Left ventricle myocardium inferior (tissue), 1 donor: ENCODE data around the gene TUBB4A. TPM values are rescaled to one million over a fixed set of nuclear protein-coding genes. Genes with fewer than 3 reads are reported as not detected.

Experiments
- DNase-seq: peaks from one replicate; pipeline ENCODE4 v3.0.0-alpha.2; 2020
- H3K27ac ChIP-seq: fragments of 200-600 bp; replicated peaks from 2 replicates; pipeline ENCODE4 v1.8.0; 2021
- H3K27me3 ChIP-seq: fragments of 200-600 bp; 2 replicates; pipeline ENCODE4 v1.8.0; 2021; ENCODE audit warnings: low read depth
- H3K36me3 ChIP-seq: fragments of 200-600 bp; 2 replicates; pipeline ENCODE4 v1.8.0; 2021
- H3K4me1 ChIP-seq: fragments of 200-600 bp; 2 replicates; pipeline ENCODE4 v1.8.0; 2021
- H3K4me3 ChIP-seq: fragments of 200-600 bp; 2 replicates; pipeline ENCODE4 v1.8.0; 2021; ENCODE audit warnings: mild to moderate bottlenecking, moderate library complexity
- H3K9me3 ChIP-seq: fragments of 200-600 bp; replicated peaks from 2 replicates; pipeline ENCODE4 v1.8.0; 2021
- intact Hi-C: fragments of 100-400 bp; cut with micrococcal nuclease; formaldehyde crosslinking; loops from one replicate; pipeline ENCODE4 v1.11.0; 2022
- total RNA-seq: library from RNA; stranded (reverse); fragmentation: NEBNext Ultra II Directional; extraction: Animal tissue kit (Norgen Biotek cat#: 25700); gene quantifications from one replicate; pipeline ENCODE4 v1.2.1, GENCODE V29; 2021
- TF ChIP-seq, protein P1 (sequence below): fragments of 200-600 bp; IDR thresholded peaks from 2 replicates; pipeline ENCODE4 v1.8.0; 2021; ENCODE audit warnings: antibody characterized with exemption, mild to moderate bottlenecking, borderline replicate concordance
- donor health status: DM: no; HTN: yes; CAD: no; lungs with severe emphysema.

TUBB4A gene
- total RNA-seq, 1 donor from 2014 or later: 3.3 TPM

DNA sequence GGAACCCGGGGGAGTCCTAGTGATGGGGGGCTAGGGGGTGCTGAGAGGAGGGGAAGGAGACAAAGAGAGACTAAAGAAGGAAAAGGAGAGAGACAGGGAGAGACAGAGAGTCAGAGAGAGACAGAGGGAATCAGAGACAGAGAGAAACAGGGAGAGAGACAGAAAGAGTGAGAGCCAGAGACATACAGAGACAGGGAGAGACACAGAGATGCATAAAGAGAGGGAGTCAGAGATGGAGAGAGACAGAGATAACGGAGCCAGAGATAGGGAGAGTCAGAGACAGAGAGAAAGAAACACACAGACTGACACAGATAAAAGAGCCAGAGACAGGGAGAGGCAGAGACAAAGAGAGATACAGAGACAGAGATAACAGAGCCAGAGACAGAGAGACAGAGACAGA lies 27.2 kb upstream of the TUBB4A start:
- no peak overlapping the region for H3K4me3 ChIP-seq
- peak overlapping the region; percentile 39 for H3K27ac ChIP-seq
- H3K36me3 ChIP-seq: no peaks in the 10 kb centered on the region
- peaks cover 12% of the 10 kb centered on the region for H3K27me3 ChIP-seq
- TF ChIP-seq, protein P1, sequence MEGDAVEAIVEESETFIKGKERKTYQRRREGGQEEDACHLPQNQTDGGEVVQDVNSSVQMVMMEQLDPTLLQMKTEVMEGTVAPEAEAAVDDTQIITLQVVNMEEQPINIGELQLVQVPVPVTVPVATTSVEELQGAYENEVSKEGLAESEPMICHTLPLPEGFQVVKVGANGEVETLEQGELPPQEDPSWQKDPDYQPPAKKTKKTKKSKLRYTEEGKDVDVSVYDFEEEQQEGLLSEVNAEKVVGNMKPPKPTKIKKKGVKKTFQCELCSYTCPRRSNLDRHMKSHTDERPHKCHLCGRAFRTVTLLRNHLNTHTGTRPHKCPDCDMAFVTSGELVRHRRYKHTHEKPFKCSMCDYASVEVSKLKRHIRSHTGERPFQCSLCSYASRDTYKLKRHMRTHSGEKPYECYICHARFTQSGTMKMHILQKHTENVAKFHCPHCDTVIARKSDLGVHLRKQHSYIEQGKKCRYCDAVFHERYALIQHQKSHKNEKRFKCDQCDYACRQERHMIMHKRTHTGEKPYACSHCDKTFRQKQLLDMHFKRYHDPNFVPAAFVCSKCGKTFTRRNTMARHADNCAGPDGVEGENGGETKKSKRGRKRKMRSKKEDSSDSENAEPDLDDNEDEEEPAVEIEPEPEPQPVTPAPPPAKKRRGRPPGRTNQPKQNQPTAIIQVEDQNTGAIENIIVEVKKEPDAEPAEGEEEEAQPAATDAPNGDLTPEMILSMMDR: no peak
- DNase-seq: no peak
- no peaks in the 10 kb centered on the region for H3K9me3 ChIP-seq
- peaks cover 49% of the 10 kb centered on the region for H3K4me1 ChIP-seq
- intact Hi-C loops: no loop called here

DNA sequence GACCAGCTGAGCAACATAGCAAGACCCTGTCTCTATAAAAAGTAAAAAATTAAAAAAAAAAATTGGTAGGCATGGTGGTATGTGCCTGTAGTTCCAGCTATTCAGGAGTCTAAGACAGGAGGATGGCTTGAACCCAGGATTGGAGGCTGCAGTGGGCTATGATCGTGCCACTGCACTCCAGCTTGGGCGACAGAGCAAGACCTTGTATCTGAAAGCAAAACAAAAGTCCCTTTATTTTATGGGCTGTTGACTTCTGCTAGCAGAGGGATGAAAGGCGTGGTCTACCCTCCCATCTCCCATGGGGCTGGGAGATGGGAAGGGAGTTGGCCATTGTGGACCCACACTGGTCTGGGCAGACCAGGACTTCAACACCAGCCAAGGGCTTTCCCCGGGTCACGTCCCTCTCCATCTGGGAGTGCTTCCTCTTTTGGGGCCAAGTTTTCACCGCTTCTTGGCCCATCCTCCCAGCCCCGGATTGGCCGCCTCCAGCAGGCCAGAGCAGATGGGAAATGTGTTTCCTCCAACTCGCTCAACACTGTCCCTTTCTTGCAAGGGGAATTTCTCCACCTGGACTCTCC lies 26.5 kb upstream of the TUBB4A start:
- peak overlapping the region; percentile 39 for H3K27ac ChIP-seq
- TF ChIP-seq, protein P1: no peak
- H3K4me1 ChIP-seq: peaks cover 55% of the 10 kb centered on the region
- peak; percentile 74 for DNase-seq
- intact Hi-C loops: no loop called here
- H3K4me3 ChIP-seq: no peak overlapping the region
- peaks cover 12% of the 10 kb centered on the region for H3K27me3 ChIP-seq
- H3K9me3 ChIP-seq: no peaks in the 10 kb centered on the region
- H3K36me3 ChIP-seq: no peaks in the 10 kb centered on the region

DNA sequence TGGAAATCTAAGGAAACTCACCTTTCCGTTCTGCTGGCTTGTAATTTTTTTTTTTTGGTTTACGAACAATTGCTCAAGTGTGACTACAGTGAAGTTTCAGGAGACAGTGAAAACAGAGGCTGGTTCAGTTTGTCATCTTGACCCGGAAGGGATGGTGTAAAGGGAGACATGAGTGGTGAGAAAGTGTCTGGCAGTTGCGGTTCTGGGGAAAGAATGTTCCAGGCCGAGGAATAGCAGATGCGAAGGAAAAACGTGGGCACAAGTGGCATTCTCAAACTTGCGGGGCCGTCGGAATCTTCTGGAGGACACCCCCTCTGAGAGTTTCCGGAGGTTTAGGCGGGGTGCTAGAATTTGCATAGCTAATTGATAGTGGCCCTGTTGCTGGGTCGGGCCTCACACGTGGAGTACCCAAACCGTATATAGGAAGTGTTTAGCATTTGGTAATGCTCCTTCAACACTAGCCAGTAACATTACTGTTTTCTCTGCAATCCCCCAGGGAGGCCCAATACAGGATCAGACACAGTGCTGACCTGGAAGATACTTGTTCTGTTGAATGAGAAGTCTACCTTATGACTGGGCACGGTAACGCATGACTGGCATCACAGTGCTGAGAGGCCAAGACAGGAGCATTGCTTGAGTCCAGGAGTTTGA lies 25.9 kb upstream of the TUBB4A start:
- Histone ChIP-seq H3K4me1 (peaks cover 56% of the 10 kb centered on the region), H3K27ac (peak overlapping the region; percentile 39), H3K4me3 (no peak overlapping the region), H3K9me3 (no peaks in the 10 kb centered on the region), H3K27me3 (peaks cover 15% of the 10 kb centered on the region), H3K36me3 (no peaks in the 10 kb centered on the region)
- intact Hi-C loops: no loop called here
- no peak for DNase-seq
- TF ChIP-seq, protein P1: no peak

DNA sequence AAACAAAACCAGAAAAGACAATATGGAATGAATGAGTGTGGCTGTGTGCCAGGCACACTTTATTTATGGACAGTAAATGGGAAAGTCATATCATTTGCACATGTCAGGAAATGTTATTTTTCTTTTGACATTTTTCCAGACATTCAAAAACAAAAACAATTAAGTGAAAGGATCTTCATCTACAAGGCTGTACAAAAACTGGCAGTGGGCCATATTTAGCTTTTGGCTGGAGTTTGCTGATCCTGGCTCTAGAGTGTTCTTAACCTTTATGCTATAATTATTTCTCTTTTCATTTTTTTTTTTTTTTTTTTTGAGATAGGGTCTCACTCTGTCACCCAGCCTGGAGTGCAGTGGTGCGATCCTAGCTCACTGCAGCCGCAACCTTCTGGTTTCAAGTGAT lies 22.2 kb upstream of the TUBB4A start:
- H3K4me1 ChIP-seq: peaks cover 30% of the 10 kb centered on the region
- H3K27ac ChIP-seq: no peak overlapping the region
- DNase-seq: no peak
- H3K36me3 ChIP-seq: no peaks in the 10 kb centered on the region
- TF ChIP-seq, protein P1: no peak
- H3K27me3 ChIP-seq: peaks cover 14% of the 10 kb centered on the region
- H3K9me3 ChIP-seq: no peaks in the 10 kb centered on the region
- H3K4me3 ChIP-seq: no peak overlapping the region
- intact Hi-C loops: no loop called here

DNA sequence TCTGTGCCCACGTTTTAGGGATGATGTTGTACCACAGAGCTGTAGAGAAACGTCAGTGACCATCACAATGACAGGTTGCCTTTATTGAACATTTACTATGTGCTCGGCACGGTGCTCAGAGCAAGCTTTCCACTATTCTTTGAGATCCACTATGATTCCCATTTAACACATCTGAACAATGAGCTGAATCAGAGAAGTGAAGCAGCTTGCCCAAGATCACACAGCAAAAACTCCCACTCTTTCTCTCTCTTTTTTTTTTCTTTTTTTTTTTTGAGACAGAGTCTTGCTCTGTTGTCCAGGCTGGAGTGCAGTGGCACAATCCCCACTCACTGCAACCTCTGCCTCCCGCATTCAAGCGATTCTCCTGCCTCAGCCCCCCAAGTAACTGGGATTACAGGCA lies 20.6 kb upstream of the TUBB4A start:
- Histone ChIP-seq H3K4me1 (peaks cover 28% of the 10 kb centered on the region), H3K36me3 (no peaks in the 10 kb centered on the region), H3K27ac (no peak overlapping the region), H3K27me3 (peaks cover 14% of the 10 kb centered on the region), H3K4me3 (no peak overlapping the region), H3K9me3 (no peaks in the 10 kb centered on the region)
- intact Hi-C loops: no loop called here
- TF ChIP-seq, protein P1: no peak
- no peak for DNase-seq
